Endothelial cell of umbilical vein (primary cell): ENCODE measurements around the gene SIDT1. TPM values are rescaled to one million over a fixed set of nuclear protein-coding genes. Genes with fewer than 3 reads are reported as not detected.

Experiments used
- BruUV-seq: library from RNA; stranded (reverse); fragments of 400-500 nt; replicated peaks from 2 replicates; lab custom pipeline; 2021; lab: Mats Ljungman, UMichigan
- CTCF ChIA-PET: fragments of 300-600, 350-600 bp; sonication (Branson Sonifier 250); formaldehyde crosslinking; loops from one replicate; lab custom pipeline; 2021; ENCODE audit warnings: antibody characterized with exemption, inconsistent platforms; lab: Charles Lee
- POLR2A ChIA-PET: fragments of 300-600, 350-600 bp; sonication (Branson Sonifier 250); formaldehyde crosslinking; loops from one replicate; lab custom pipeline; 2021; ENCODE audit warnings: antibody characterized with exemption, inconsistent platforms; lab: Charles Lee
- DNase-seq: peaks from one replicate; pipeline ENCODE4 v3.0.0-alpha.2; 2011; ENCODE audit warnings: low read depth, low spot score
- FAIRE-seq: peaks from 2 replicates; lab custom pipeline; 2011; peaks lifted over from hg19 to GRCh38; lab: Jason Lieb, UNC
- H2AFZ ChIP-seq: 2 replicates; pipeline ENCODE4 v1.6.0; 2012; ENCODE audit warnings: low read depth, low read length, control low read depth, inconsistent platforms
- H3K27ac ChIP-seq: 2 replicates; pipeline ENCODE4 v1.5.1; 2011; ENCODE audit warnings: low read depth, mild to moderate bottlenecking, control low read depth, low read length, moderate library complexity; ENCODE audit not compliant: insufficient read depth
- H3K27me3 ChIP-seq, 2 experiments: 2 replicates each; pipeline versions ENCODE4 v1.6.0 to v1.6.1; 2011; ENCODE audit warnings: low read length in 2 of 2, mixed read lengths in 1 of 2; ENCODE audit not compliant: control insufficient read depth in 2 of 2, insufficient read depth in 2 of 2
- H3K36me3 ChIP-seq, 2 experiments: 2 replicates in 1 of 2; 3 replicates in 1 of 2; pipeline ENCODE4 v1.5.1; 2011; ENCODE audit warnings: low read length in 2 of 2, mild to moderate bottlenecking in 1 of 2, moderate library complexity in 1 of 2; ENCODE audit not compliant: control insufficient read depth in 2 of 2, insufficient read depth in 2 of 2; ENCODE audit errors: extremely low read depth in 1 of 2
- H3K4me1 ChIP-seq: 3 replicates; pipeline ENCODE4 v1.5.1; 2011; ENCODE audit warnings: mild to moderate bottlenecking, low read length; ENCODE audit not compliant: control insufficient read depth, insufficient read depth; ENCODE audit errors: extremely low read depth
- H3K4me2 ChIP-seq: 2 replicates; pipeline ENCODE4 v1.6.1; 2011; ENCODE audit warnings: low read length, control low read depth, mixed read lengths; ENCODE audit not compliant: insufficient read depth
- H3K4me3 ChIP-seq, 3 experiments: fragments of 200-600 bp in 1 of 3; sonication (generic), shearing (Covaris generic) in 1 of 3; replicated peaks in 1 of 3; 2 replicates each; pipeline ENCODE4 v1.5.1; 2011 to 2016; ENCODE audit warnings: control low read depth in 3 of 3, low read length in 3 of 3, mild to moderate bottlenecking in 2 of 3, inconsistent platforms in 1 of 3, low read depth in 1 of 3, moderate library complexity in 1 of 3; ENCODE audit not compliant: insufficient read depth in 1 of 3
- H3K79me2 ChIP-seq: 2 replicates; pipeline ENCODE4 v1.6.0; 2012; ENCODE audit warnings: low read length, inconsistent platforms; ENCODE audit not compliant: control insufficient read depth, insufficient read depth
- H3K9ac ChIP-seq: replicated peaks from 2 replicates; pipeline ENCODE3; 2011; ENCODE audit warnings: low read length, control low read depth; ENCODE audit not compliant: insufficient read depth; ENCODE audit errors: extremely low read depth
- H3K9me1 ChIP-seq: replicated peaks from 3 replicates; pipeline ENCODE4 v1.6.0; 2011; ENCODE audit warnings: mild to moderate bottlenecking, low read length; ENCODE audit not compliant: control insufficient read depth, insufficient read depth; ENCODE audit errors: extremely low read depth
- H3K9me3 ChIP-seq: replicated peaks from 2 replicates; pipeline ENCODE4 v1.5.1; 2012; ENCODE audit warnings: low read length, inconsistent platforms; ENCODE audit not compliant: control insufficient read depth, insufficient read depth
- H4K20me1 ChIP-seq: replicated peaks from 2 replicates; pipeline ENCODE3; 2011; ENCODE audit warnings: mild to moderate bottlenecking, low read length; ENCODE audit not compliant: control insufficient read depth, insufficient read depth; ENCODE audit errors: extremely low read depth
- CTCF ChIP-seq, 2 donors: IDR thresholded peaks; 1 replicate in 1 of 2; 2 replicates in 1 of 2; pipeline ENCODE4 v1.5.1; 2011; ENCODE audit warnings: low read length in 2 of 2, mild to moderate bottlenecking in 2 of 2, moderate library complexity in 2 of 2, control low read depth in 1 of 2, inconsistent platforms in 1 of 2, low read depth in 1 of 2; ENCODE audit not compliant: insufficient read depth in 1 of 2; ENCODE audit errors: extremely low read depth in 1 of 2
- EZH2 ChIP-seq: IDR thresholded peaks from 2 replicates; pipeline ENCODE4 v1.6.1; 2012; ENCODE audit warnings: borderline replicate concordance, low read depth, mild to moderate bottlenecking, moderate library complexity, low read length, inconsistent platforms; ENCODE audit not compliant: severe bottlenecking
- FOS ChIP-seq: IDR thresholded peaks from 2 replicates; pipeline ENCODE4 v1.6.1; 2011; ENCODE audit warnings: mild to moderate bottlenecking, low read length, moderate library complexity, borderline replicate concordance; ENCODE audit not compliant: insufficient read depth
- GATA2 ChIP-seq: IDR thresholded peaks from 2 replicates; pipeline ENCODE4 v1.7.0; 2011; ENCODE audit warnings: low read depth, mild to moderate bottlenecking, moderate library complexity, mixed read lengths, low read length; ENCODE audit not compliant: insufficient read length, insufficient read depth
- JUN ChIP-seq: IDR thresholded peaks from 2 replicates; pipeline ENCODE4 v1.6.1; 2011; ENCODE audit warnings: borderline replicate concordance, low read depth; ENCODE audit not compliant: insufficient read length, insufficient read depth
- MAX ChIP-seq: IDR thresholded peaks from 2 replicates; pipeline ENCODE4 v1.6.1; 2011; ENCODE audit not compliant: insufficient read depth, insufficient read length
- MYC ChIP-seq: IDR thresholded peaks from one replicate; pipeline ENCODE4 v1.6.1; 2011; ENCODE audit warnings: mild to moderate bottlenecking, low read depth, low read length
- POLR2A ChIP-seq: IDR thresholded peaks from 2 replicates; pipeline ENCODE4 v1.6.1; 2012; ENCODE audit warnings: low read depth, mild to moderate bottlenecking, control low read depth, low read length
- POLR2AphosphoS5 ChIP-seq: IDR thresholded peaks from 2 replicates; pipeline ENCODE4 v1.6.1; 2012; ENCODE audit warnings: low read depth, mild to moderate bottlenecking, control low read depth, low read length, moderate library complexity; ENCODE audit not compliant: insufficient read depth
- dilution Hi-C: fragments of 300-500 bp; cut with MboI; formaldehyde crosslinking; loops from one replicate; pipeline ENCODE4 v1.15.0; 2019; ENCODE audit warnings: low sequenced_read_pairs; ENCODE audit not compliant: extremely low pct_ligation_motif_present
- intact Hi-C: fragments of 100-400 bp; cut with micrococcal nuclease; formaldehyde crosslinking; loops from one replicate; pipeline ENCODE4 v1.10.0; 2022
- polyA plus RNA-seq, 4 experiments: library from polyadenylated mRNA; depleted of rRNA in 3 of 4; stranded (reverse) in 3 of 4; unstranded in 1 of 4; fragments of >200 nt; gene quantifications; 2 replicates each; pipeline versions ENCODE4 v1.2.1 to v1.2.3, GENCODE V29; 2011 to 2012; ENCODE audit warnings: missing spikeins in 1 of 4
- total RNA-seq: library from RNA; stranded (reverse); gene quantifications from 2 replicates; pipeline ENCODE4 v1.2.3, GENCODE V29; 2021

The SIDT1 gene
- total and polyA plus RNA-seq, 2 donors (not counting 3 experiments of a cell fraction or from before 2014, with no cell fraction given) = 0.07 TPM; not detected in 1

- POLR2A ChIA-PET = no interaction called here
Measured at GRCh38 chr3:113594066-113594465, 61.7 kb downstream of the SIDT1 start.

More at GRCh38 chr3:113594066-113594465, 61.7 kb downstream of the SIDT1 start:
- Histone ChIP-seq H3K36me3 (no peaks in the 10 kb centered on the region), H3K27me3 (peaks cover 4 to 8% of the 10 kb centered on the region in 2 experiments), H3K27ac (no peak overlapping the region), H3K79me2 (no peaks in the 10 kb centered on the region), H3K9me3 (no peaks in the 10 kb centered on the region), H3K4me3 (no peak overlapping the region), H3K9ac (no peak overlapping the region), H3K4me2 (no peak overlapping the region), H3K9me1 (no peaks in the 10 kb centered on the region), H3K4me1 (no peaks in the 10 kb centered on the region), H4K20me1 (no peaks in the 10 kb centered on the region), H2AFZ (no peak overlapping the region)
- DNase-seq (no peak), FAIRE-seq (no peak)
- TF ChIP-seq POLR2AphosphoS5 = no peak
- TF ChIP-seq CTCF (IDR thresholded peaks at IDR 0.05; ENCODE audit: extremely low read depth in 1 of 2, insufficient read depth in 1 of 2, low read depth in 1 of 2, low read length in 2 of 2) = no peak
- no peak for TF ChIP-seq POLR2A
- no peak for TF ChIP-seq JUN
- TF ChIP-seq MAX = no peak
- no peak for TF ChIP-seq EZH2
- TF ChIP-seq GATA2 = no peak
- TF ChIP-seq FOS = no peak
- no peak for TF ChIP-seq MYC
- BruUV-seq = no TSS peak
- intact Hi-C loops (no loop called here), dilution Hi-C loops (no loop called here)
- CTCF ChIA-PET = interaction anchor here (1.1 kb wide), 1 partner anchor 100 kb away, joined by 3 read pairs; no protein-coding TSS in a partner anchor
